ENCODE results near the gene TMEM87B.

TMEM87B gene

DNA sequence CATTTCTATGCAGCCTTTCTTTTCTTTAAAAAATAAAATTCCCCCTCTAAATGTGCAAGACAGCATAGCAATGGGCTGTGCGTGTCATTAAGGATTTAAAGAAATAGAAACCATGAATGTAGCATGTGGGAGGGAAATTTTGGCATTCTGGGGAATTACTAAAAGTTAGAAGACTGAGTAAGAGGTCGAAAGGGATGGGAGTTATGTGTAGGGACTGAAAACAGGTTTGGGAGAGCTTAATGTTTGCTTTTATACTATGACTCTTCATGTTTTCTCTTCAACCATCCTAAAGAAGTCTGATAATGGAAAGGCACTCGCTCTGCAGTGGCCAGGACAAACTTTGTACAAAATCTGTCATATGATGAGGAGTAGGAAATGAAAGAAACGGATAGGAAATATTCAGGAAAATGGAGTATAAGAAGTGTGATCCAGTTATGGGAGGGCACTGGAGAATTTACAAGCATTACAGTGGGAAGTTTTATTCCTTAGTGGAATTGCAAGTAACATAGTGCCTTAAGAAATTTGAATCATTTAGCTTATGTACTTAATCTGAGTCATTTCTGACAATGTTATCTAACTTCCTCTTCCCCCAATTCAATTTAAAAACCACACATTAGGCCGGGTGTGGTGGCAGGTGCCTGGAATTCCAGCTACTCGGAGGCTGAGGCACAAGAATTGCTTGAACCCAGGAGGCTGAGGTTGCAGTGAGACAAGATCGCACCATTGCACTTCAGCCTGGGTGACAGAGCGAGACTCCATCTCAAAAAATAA, 20.6 kb downstream of the TMEM87B start:
- H3K4me1 Mint-ChIP-seq, result peaks cover 45% of the 10 kb centered on the region
- H3K36me3 Mint-ChIP-seq, result peaks cover 75% of the 10 kb centered on the region
- ATAC-seq, result peak; percentile 56

DNA sequence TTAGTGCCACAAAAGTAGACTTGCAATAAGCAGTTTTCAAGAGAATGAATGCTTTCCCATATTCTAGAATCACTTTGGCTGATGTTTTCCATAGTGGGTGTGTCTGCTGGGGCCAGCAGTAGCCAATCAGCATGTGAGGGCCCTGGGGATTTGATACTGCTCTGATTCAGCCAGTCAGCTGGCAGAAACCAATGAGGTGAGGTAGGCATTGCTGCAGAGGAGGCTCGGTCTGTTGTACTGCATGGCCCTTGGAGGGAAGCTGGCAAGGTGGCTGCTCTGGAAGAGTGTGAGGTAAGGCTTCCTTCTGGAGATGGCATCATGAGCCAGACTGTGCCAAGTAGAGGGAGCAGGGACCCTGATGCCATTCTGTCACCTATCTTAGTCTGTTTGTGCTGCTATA, 22.7 kb downstream of the TMEM87B start:
- Mint-ChIP-seq H3K36me3 (peaks cover 77% of the 10 kb centered on the region), H3K4me1 (peaks cover 30% of the 10 kb centered on the region), H3K27me3 (no peaks in the 10 kb centered on the region), H3K4me3 (no peak overlapping the region), H3K9me3 (peaks cover 7% of the 10 kb centered on the region), H3K27ac (no peak overlapping the region)
- no peak for ATAC-seq

More for the DNA sequence above, 20.6 kb downstream of the TMEM87B start:
- H3K9me3 Mint-ChIP-seq, result peaks cover 7% of the 10 kb centered on the region
- H3K27ac Mint-ChIP-seq, result peak overlapping the region; percentile 46
- peak overlapping the region; percentile 13 for H3K4me3 Mint-ChIP-seq
- no peaks in the 10 kb centered on the region for H3K27me3 Mint-ChIP-seq

DNA sequence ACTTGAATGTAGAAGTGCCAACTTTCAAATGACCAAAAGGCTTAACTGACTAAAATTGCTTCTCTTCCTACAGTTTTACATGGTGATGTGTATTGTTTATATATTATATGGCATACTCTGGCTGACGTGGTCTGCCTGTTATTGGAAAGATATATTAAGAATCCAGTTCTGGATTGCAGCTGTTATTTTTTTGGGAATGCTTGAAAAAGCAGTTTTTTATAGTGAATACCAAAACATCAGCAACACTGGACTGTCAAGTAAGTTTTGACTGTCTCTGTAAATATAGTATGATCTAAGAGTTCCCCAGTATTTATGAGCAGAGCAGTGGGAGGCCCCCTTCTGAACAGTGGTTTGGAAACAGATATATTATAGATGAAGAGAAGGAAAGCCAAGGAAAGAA, 26.2 kb downstream of the TMEM87B start:
- Mint-ChIP-seq H3K36me3 (peaks cover 74% of the 10 kb centered on the region), H3K27ac (peak overlapping the region; percentile 24), H3K27me3 (no peaks in the 10 kb centered on the region), H3K4me1 (peaks cover 17% of the 10 kb centered on the region), H3K9me3 (no peaks in the 10 kb centered on the region), H3K4me3 (no peak overlapping the region)
- no peak for ATAC-seq

DNA sequence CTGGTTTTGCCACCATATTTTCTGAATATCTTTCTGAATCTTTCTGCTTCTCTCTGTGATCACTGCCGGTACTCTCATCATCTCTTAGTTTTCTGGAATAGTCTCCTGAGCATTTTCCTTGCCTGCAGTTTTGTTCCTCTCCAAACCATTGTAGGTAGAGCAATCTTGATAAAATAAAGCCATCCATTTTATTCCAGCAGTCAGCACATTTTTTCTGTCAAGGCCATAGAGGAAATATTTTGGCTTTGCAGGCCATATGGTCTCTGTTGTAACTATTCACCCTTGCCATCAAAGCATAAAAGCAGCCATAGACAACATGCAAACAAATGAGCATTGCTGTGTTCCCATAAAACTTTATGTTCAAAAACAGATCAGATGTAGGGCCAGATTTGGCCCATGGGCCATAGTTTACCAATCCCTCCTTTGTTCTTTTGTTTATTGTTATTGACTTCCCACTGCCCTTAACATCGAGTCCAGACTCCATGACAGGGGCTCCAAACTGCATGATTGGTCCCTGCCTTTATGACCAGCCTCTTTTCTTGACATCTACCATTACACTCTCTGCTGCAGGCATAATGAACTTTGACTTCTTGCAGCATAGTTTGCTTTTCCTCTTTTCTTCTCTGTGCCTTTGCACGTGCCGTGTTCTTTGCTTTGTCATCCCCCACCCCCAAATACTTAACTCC, 29.8 kb downstream of the TMEM87B start:
- no peak for ATAC-seq
- peaks cover 80% of the 10 kb centered on the region for H3K36me3 Mint-ChIP-seq
- peaks cover 36% of the 10 kb centered on the region for H3K4me1 Mint-ChIP-seq
- no peaks in the 10 kb centered on the region for H3K9me3 Mint-ChIP-seq
- H3K4me3 Mint-ChIP-seq, result no peak overlapping the region
- H3K27ac Mint-ChIP-seq, result peak overlapping the region; percentile 35
- no peaks in the 10 kb centered on the region for H3K27me3 Mint-ChIP-seq

DNA sequence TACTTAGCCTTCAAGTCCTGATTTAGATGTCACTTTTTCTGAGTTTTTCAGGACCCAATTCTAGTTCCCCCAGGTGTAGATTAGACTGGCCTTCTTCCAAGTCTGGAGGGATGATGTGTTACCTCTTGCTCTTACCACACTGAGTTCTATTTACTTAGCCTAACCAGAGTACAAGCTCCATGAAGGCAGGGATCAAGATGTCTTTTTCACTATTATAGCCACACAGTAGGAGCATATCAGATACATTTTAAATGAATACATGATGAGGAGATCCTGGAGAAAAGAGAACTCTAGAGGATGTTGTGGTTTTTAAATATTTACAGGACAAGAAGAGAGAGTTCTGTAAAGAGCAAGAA, 30.3 kb downstream of the TMEM87B start:
- Mint-ChIP-seq H3K4me1 (peaks cover 36% of the 10 kb centered on the region), H3K27ac (peak overlapping the region; percentile 35), H3K27me3 (no peaks in the 10 kb centered on the region), H3K9me3 (no peaks in the 10 kb centered on the region), H3K36me3 (peaks cover 84% of the 10 kb centered on the region), H3K4me3 (no peak overlapping the region)
- ATAC-seq, result no peak

DNA sequence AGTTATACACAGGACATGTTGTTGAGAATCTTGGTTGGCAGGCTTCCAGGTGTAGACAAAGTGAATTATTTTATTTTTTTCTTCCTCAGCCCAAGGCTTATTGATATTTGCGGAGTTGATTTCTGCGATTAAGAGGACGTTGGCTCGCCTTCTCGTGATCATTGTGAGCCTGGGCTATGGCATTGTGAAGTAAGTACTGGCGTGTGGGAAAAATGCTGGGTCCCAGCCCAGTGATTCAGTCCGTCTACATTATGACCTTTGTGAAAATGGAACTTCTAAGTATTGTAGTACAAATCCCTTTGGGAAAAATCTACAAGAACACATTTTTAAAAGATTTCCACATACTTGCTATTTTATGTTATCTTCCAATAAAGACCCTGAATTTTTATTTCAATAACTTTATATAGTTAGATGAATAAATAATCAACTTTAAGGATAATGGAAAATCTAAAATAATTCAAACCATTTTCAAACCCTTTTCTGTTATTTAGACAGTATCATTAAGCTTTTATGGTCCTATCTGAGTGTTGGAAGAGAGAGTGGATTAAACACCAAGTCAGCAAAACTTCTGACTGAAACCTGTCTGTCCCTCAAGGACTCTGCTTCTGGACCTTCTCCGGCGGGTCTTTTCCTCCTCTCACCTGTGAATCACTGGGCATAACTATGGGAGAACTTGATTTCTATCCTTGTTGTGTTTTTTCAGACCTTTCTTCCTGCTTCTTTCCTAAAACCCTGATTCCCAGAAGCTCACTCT, 31.0 kb downstream of the TMEM87B start:
- peak overlapping the region; percentile 87 for H3K27ac Mint-ChIP-seq
- H3K9me3 Mint-ChIP-seq, result no peaks in the 10 kb centered on the region
- no peaks in the 10 kb centered on the region for H3K27me3 Mint-ChIP-seq
- ATAC-seq, result no peak
- peaks cover 80% of the 10 kb centered on the region for H3K36me3 Mint-ChIP-seq
- H3K4me1 Mint-ChIP-seq, result peaks cover 36% of the 10 kb centered on the region
- no peak overlapping the region for H3K4me3 Mint-ChIP-seq

DNA sequence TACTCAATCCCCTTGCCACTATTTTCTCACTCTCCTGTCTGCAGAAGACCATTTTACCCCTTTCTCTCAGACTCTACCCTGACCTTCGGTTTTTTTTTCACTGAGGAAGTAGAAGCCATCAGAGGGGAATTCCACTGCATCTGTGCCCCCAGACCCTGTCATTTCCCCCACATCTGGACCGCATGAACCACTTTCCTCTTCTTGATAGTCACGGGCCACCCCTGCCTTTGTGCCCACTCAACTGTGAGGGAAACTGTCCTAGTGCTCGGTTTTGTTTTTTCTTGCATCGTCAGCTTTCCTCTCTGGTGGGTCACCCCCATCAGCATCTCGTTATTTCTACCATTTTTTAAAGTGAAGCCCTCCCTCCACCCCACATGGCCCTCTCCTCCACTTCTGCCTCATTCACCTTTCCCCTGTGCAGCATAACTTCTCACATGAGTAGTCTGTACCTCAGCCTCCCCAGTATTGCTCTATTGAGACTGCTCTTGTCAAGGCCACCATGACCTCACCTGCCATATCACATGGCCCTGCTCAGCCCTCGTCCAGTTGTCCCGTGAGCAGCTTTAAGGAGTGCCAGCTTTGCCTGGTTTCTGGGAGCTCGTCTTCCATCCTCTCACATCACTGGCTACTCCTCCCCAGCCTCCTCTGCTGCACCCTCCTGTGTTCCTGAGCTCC, 32.4 kb downstream of the TMEM87B start:
- Mint-ChIP-seq H3K27me3 (no peaks in the 10 kb centered on the region), H3K4me1 (peaks cover 36% of the 10 kb centered on the region), H3K9me3 (no peaks in the 10 kb centered on the region), H3K27ac (peak overlapping the region; percentile 87), H3K4me3 (peak overlapping the region; percentile 39), H3K36me3 (peaks cover 79% of the 10 kb centered on the region)
- peak; percentile 96 for ATAC-seq

DNA sequence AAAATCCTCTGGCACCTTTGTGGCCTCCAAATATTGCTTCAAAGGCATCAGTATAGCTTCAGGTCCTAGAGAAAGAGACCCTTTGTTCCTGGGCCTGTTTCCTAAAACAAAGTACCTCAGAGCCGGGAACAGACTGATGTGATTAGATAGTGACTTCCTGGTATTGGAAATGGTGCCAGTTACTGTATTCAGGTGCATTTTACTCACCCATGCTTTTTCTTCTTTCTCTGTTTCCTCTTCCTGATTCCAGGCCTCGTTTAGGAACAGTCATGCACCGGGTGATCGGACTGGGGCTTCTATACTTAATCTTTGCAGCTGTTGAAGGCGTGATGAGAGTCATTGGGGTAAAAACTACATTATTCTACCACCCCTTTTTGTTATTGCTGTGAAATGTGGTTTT, 34.3 kb downstream of the TMEM87B start:
- Mint-ChIP-seq H3K4me1 (peaks cover 32% of the 10 kb centered on the region), H3K27me3 (no peaks in the 10 kb centered on the region), H3K36me3 (peaks cover 65% of the 10 kb centered on the region), H3K4me3 (no peak overlapping the region), H3K9me3 (no peaks in the 10 kb centered on the region), H3K27ac (no peak overlapping the region)
- ATAC-seq, result no peak

DNA sequence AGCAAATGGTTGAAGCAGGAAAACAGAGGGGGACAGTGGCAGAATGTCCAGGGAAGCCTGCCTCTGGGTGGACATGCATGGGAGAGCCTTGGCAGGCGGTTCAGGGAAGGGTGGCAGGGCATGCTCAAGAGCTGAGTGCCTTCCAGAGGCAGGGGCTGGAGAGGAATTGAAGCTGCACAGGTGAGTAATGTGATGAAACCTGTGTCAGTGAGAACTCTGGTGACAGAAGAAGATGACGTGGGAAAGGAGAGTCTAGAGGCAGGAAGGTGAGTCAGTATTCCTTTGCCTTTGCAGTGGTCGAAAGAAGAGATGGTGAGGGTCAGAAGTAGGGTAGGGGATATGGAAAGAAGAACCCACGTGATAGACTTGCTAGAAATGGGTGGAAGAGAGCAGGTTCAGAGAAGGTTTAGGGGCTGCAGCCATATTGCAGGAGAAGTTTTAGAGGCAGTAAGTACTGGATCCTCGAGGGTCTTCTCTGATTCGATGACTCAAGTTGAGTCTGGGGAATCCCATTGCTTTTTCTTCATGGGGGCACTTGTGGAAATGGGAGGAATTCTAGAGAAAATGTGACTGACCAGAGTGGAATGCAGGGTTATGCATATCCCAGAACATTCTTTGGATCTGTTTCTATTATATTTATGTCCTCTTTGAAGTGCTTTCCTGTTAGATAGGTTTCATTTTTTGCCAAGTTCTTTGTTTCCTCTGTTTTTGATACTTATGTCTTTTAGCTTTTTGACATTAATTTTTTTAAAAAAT, 37.4 kb downstream of the TMEM87B start:
- Mint-ChIP-seq H3K36me3 (peaks cover 51% of the 10 kb centered on the region), H3K4me1 (peaks cover 7% of the 10 kb centered on the region), H3K4me3 (no peak overlapping the region), H3K27me3 (no peaks in the 10 kb centered on the region), H3K9me3 (no peaks in the 10 kb centered on the region), H3K27ac (no peak overlapping the region)
- no peak for ATAC-seq

DNA sequence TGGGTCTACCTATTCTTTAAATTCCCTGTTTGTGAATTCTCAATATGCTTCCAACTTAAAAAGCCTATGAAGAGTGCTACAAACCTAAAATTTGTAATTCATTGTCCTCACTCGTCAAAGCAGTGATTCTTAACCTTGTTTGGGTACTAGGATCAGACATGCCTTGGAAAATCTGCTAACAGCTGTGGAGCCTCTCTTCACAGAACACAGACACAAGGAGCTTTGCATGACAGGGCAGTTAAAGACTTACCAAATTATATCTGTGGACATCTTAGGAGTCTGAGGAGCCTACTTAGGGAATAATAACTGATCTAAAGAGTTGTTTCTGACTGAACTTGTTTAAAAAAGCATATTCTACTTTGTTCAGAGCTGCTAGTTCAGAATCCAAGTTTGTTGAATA, 38.1 kb downstream of the TMEM87B start:
- no peaks in the 10 kb centered on the region for H3K27me3 Mint-ChIP-seq
- no peak overlapping the region for H3K4me3 Mint-ChIP-seq
- H3K9me3 Mint-ChIP-seq, result no peaks in the 10 kb centered on the region
- ATAC-seq, result no peak
- peaks cover 52% of the 10 kb centered on the region for H3K36me3 Mint-ChIP-seq
- H3K4me1 Mint-ChIP-seq, result no peaks in the 10 kb centered on the region
- H3K27ac Mint-ChIP-seq, result no peak overlapping the region

DNA sequence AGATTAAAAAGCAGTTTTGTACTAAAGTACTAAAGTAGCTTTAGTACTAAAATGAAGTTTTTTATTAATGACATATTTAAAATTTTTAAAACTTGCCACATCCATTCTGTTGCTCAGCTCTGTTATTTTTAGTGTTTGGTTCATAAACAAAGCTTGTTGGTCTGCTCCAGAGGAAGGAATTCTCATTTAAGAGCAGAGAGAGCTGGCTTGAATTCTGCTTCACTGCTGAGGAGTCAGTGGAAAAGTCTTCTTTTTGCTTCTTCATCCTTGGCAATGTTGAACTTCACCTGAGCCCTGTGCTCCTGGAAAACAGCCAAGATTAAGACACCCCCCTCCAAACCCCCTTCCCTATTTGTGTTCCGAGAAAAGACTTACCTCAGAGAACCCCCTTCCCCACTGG, 40.6 kb downstream of the TMEM87B start:
- peaks cover 45% of the 10 kb centered on the region for H3K36me3 Mint-ChIP-seq

DNA sequence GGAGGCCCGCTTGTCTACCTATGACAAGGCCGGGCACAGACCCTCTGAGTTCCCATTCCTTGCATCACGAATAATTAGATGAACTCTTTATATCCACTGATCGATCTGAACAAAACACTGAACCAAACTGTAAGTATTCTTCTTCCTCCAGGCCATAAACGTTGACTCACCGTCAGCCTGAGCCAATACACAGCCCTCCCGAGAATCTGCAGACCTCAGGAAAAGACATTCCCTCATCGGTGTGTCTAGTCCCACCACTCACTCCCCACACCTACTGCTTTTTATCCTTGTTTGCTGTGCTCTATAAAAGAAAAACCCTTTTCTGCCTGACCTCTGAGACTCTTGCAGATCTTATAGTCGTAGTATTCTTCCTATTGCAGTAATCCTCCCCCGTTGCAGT, 41.0 kb downstream of the TMEM87B start:
- no peak for ATAC-seq
- no peaks in the 10 kb centered on the region for H3K4me1 Mint-ChIP-seq
- no peak overlapping the region for H3K4me3 Mint-ChIP-seq
- H3K9me3 Mint-ChIP-seq, result no peaks in the 10 kb centered on the region
- H3K36me3 Mint-ChIP-seq, result peaks cover 42% of the 10 kb centered on the region
- H3K27me3 Mint-ChIP-seq, result no peaks in the 10 kb centered on the region
- no peak overlapping the region for H3K27ac Mint-ChIP-seq

More for the DNA sequence above, 40.6 kb downstream of the TMEM87B start:
- H3K27me3 Mint-ChIP-seq, result no peaks in the 10 kb centered on the region
- H3K27ac Mint-ChIP-seq, result no peak overlapping the region
- ATAC-seq, result no peak
- no peak overlapping the region for H3K4me3 Mint-ChIP-seq
- no peaks in the 10 kb centered on the region for H3K4me1 Mint-ChIP-seq
- no peaks in the 10 kb centered on the region for H3K9me3 Mint-ChIP-seq

DNA sequence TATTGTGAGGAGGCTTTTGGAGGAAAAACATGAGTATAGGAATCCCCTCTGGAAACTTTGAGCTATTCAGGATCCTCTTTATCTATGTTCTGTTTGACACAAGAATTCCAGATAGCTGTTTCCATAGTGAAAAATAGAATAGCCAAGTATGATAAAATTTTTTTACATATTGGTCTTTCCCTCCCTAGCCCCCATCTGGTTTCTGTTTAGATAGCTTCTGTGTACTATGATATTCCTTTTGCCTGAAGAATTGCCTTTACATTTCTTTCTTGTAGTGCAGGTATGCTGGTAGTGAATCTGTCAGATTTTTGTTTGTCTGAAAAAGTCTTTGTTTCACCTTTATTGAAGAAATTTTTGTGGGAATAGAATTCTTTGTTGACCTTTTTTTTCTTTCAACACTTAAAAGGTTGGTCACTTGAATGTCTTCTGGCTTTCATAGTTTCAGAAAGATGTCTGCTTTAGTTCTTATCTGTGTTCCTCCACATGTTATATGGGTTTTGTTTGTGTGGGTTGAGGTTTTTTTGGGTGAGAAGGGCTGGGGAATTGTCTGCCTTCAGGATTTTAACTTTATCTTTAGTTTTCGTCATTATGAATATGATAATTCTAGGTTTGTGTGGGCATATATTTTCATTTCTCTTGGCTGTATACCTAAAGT, 53.2 kb downstream of the TMEM87B start:
- Mint-ChIP-seq H3K9me3 (peaks cover 13% of the 10 kb centered on the region), H3K4me3 (no peak overlapping the region), H3K27ac (no peak overlapping the region), H3K27me3 (no peaks in the 10 kb centered on the region), H3K36me3 (peaks cover 89% of the 10 kb centered on the region), H3K4me1 (no peaks in the 10 kb centered on the region)
- no peak for ATAC-seq

DNA sequence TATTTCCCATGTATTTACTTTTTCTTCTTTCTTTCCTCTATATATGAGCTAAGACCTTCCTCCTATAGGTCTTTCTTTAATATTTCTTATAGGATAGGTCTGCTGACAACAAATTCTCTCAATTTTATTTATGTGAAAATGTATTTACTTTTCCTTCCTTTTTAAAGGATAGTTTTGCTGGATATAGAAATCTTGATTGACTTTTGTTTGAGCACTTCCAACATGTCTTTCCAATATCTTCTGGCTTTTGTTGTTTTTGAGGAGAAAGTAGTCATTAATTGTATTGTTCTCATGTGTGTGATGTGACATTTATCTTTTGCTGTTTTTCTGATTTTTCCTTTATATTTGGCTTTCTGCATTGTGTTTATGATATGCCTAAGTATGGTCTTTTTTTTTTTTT, 54.2 kb downstream of the TMEM87B start:
- no peak overlapping the region for H3K27ac Mint-ChIP-seq
- H3K27me3 Mint-ChIP-seq, result no peaks in the 10 kb centered on the region
- ATAC-seq, result no peak
- peaks cover 13% of the 10 kb centered on the region for H3K9me3 Mint-ChIP-seq
- no peak overlapping the region for H3K4me3 Mint-ChIP-seq
- no peaks in the 10 kb centered on the region for H3K4me1 Mint-ChIP-seq
- H3K36me3 Mint-ChIP-seq, result peaks cover 82% of the 10 kb centered on the region
